GM06990 (cell line): ENCODE measurements around the gene TMCO4.

Experiments
- DNase-seq: peaks from one replicate; pipeline ENCODE4 v3.0.0-alpha.2; 2011; ENCODE audit not compliant: insufficient read length; ENCODE audit errors: extremely low read depth
- H3K27me3 ChIP-seq: replicated peaks from 2 replicates; pipeline ENCODE4 v1.6.0; 2011; ENCODE audit warnings: low read length; ENCODE audit not compliant: control insufficient read depth, insufficient read depth
- H3K36me3 ChIP-seq: 2 replicates; pipeline ENCODE4 v1.5.1; 2011; ENCODE audit warnings: low read length; ENCODE audit not compliant: control insufficient read depth, insufficient read depth
- H3K4me3 ChIP-seq: replicated peaks from 2 replicates; pipeline ENCODE4 v1.5.1; 2011; ENCODE audit warnings: low read depth, mild to moderate bottlenecking, control low read depth, low read length
- CTCF ChIP-seq: IDR thresholded peaks from 2 replicates; pipeline ENCODE4 v1.5.1; 2011; ENCODE audit warnings: low read length, control low read depth, mild to moderate bottlenecking, inconsistent platforms; ENCODE audit not compliant: insufficient read depth, poor library complexity, severe bottlenecking

The TMCO4 gene

GRCh38 chr1:19665496-19666465 is 133.9 kb downstream of the TMCO4 start:
- H3K36me3 ChIP-seq: no peaks in the 10 kb centered on the region
- no peaks in the 10 kb centered on the region; the same call in none of the 2 replicates for H3K27me3 ChIP-seq
- DNase-seq: no peak
- H3K4me3 ChIP-seq: peak overlapping the region; percentile 45; the same call in 1 of the 2 replicates
- TF ChIP-seq CTCF: no peak

- TF ChIP-seq CTCF: no peak
- DNase-seq: no peak
- Histone ChIP-seq H3K36me3 (no peaks in the 10 kb centered on the region), H3K27me3 (no peaks in the 10 kb centered on the region; the same call in none of the 2 replicates), H3K4me3 (peak overlapping the region; percentile 45)
Measured at GRCh38 chr1:19665186-19665495, 134.6 kb downstream of the TMCO4 start.

GRCh38 chr1:19664453-19665185 is 135.1 kb downstream of the TMCO4 start, which contains the start of gene HTR6:
HTR6 (plus strand) TSS chr1:19664875; CDS start chr1:19665754, 879 bp downstream.
- DNase-seq: peak; percentile 49
- Histone ChIP-seq H3K27me3 (no peaks in the 10 kb centered on the region; the same call in none of the 2 replicates), H3K36me3 (no peaks in the 10 kb centered on the region), H3K4me3 (peak within 1 kb of the TSS; percentile 45)
- no peak for TF ChIP-seq CTCF

- Histone ChIP-seq H3K27me3 (no peaks in the 10 kb centered on the region; the same call in 1 of the 2 replicates), H3K36me3 (no peaks in the 10 kb centered on the region), H3K4me3 (no peak overlapping the region)
- no peak for TF ChIP-seq CTCF
- no peak for DNase-seq
Measured at GRCh38 chr1:19662313-19662712, 137.4 kb downstream of the TMCO4 start.

GRCh38 chr1:19661721-19662228 is 137.9 kb downstream of the TMCO4 start:
- H3K36me3 ChIP-seq: no peaks in the 10 kb centered on the region
- no peaks in the 10 kb centered on the region; the same call in 1 of the 2 replicates for H3K27me3 ChIP-seq
- H3K4me3 ChIP-seq: no peak overlapping the region
- peak; percentile 58 for TF ChIP-seq CTCF
- DNase-seq: no peak
